MM.1S (cell line): Measurements from ENCODE around the gene RERE.

ENCODE experiments used
- DNase-seq: peaks from one replicate; pipeline ENCODE4 v3.0.0-alpha.2; 2015
- H2AFZ ChIP-seq: fragments of 300-600 bp; sonication (generic); 2 replicates; pipeline ENCODE4 v1.6.0; 2016; ENCODE audit warnings: antibody characterized with exemption, low read length
- H3F3A ChIP-seq: fragments of 300-600 bp; sonication (generic); 2 replicates; pipeline ENCODE4 v1.6.1; 2016; ENCODE audit warnings: mild to moderate bottlenecking, antibody characterized with exemption, low read length, moderate library complexity, mixed read lengths; ENCODE audit not compliant: insufficient read depth
- H3K27ac ChIP-seq: fragments of 300-600 bp; sonication (generic); 2 replicates; pipeline ENCODE4 v1.5.1; 2016; ENCODE audit warnings: mild to moderate bottlenecking, low read length
- H3K27me3 ChIP-seq: fragments of 300-600 bp; sonication (generic); replicated peaks from 2 replicates; pipeline ENCODE4 v1.6.0; 2016; ENCODE audit warnings: low read length; ENCODE audit not compliant: insufficient read depth
- H3K36me3 ChIP-seq: fragments of 300-600 bp; sonication (generic); replicated peaks from 2 replicates; pipeline ENCODE4 v1.6.1; 2016; ENCODE audit warnings: mild to moderate bottlenecking, low read length, mixed read lengths; ENCODE audit not compliant: insufficient read depth
- H3K4me1 ChIP-seq: fragments of 300-600 bp; sonication (generic); 2 replicates; pipeline ENCODE4 v1.6.1; 2016; ENCODE audit warnings: low read length, mixed read lengths
- H3K4me2 ChIP-seq: fragments of 300-600 bp; sonication (generic); 2 replicates; pipeline ENCODE4 v1.6.0; 2016; ENCODE audit warnings: low read depth, low read length
- H3K4me3 ChIP-seq: fragments of 300-600 bp; sonication (generic); 2 replicates; pipeline ENCODE4 v1.5.1; 2016; ENCODE audit warnings: low read length, mixed read lengths
- H3K79me2 ChIP-seq: fragments of 300-600 bp; sonication (generic); 2 replicates; pipeline ENCODE4 v1.6.1; 2016; ENCODE audit warnings: mixed run types, low read length, mixed read lengths
- H3K9ac ChIP-seq: fragments of 300-600 bp; sonication (generic); 2 replicates; pipeline ENCODE4 v1.6.1; 2016; ENCODE audit warnings: low read length, mixed read lengths
- H3K9me2 ChIP-seq: fragments of 300-600 bp; sonication (generic); replicated peaks from 2 replicates; pipeline ENCODE4 v1.6.1; 2016; ENCODE audit warnings: mild to moderate bottlenecking, low read length, mixed read lengths; ENCODE audit not compliant: insufficient read depth
- H3K9me3 ChIP-seq: fragments of 300-600 bp; sonication (generic); replicated peaks from 2 replicates; pipeline ENCODE4 v1.6.1; 2016; ENCODE audit warnings: mild to moderate bottlenecking, low read length, mixed read lengths; ENCODE audit not compliant: insufficient read depth
- H4K20me1 ChIP-seq: fragments of 300-600 bp; sonication (generic); 2 replicates; pipeline ENCODE4 v1.6.1; 2016; ENCODE audit warnings: mild to moderate bottlenecking, low read length, moderate library complexity, mixed read lengths; ENCODE audit not compliant: insufficient read depth
- EZH2 ChIP-seq: fragments of 300-600 bp; sonication (generic); optimal IDR thresholded peaks from 2 replicates; pipeline ENCODE3; 2017; ENCODE audit warnings: low read depth, mild to moderate bottlenecking, antibody characterized with exemption, low read length, mixed read lengths
- EZH2phosphoT487 ChIP-seq: fragments of 300-600 bp; sonication (generic); IDR thresholded peaks from 2 replicates; pipeline ENCODE4 v1.6.1; 2018; ENCODE audit warnings: antibody characterized with exemption, low read length
- TF ChIP-seq, protein P1 (sequence below): fragments of 300-600 bp; sonication (generic); IDR thresholded peaks from 2 replicates; pipeline ENCODE4 v1.5.1; 2016; ENCODE audit warnings: antibody characterized with exemption, low read length, mixed read lengths

RERE gene

DNA sequence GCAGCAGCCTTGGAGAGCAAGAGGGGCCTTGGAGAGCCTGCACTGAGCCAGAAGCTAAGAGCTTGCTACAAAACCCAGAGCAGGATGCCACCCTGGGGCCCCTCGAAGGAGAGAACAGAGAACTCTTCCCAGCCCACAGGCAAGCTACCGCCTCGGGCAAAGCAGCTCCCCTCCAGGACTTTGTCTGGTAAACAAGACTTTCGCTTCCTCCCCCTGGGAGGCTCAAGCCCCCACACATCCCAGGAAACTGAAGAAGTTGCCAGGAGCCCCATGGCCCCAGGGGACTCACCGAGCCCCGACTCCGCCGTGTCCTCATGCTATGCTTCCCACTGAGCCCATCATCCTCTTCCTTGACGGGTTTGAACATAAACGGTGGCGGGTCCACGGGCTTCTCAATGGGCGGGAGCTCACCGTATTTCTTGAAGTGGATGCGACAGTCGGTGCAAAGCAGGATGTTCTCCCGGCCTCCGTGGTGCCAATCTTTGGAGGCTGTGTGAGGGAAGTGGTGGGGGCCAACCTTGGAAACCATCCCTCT is 453.6 kb downstream of the RERE start:
- no peak for DNase-seq
- no peaks in the 10 kb centered on the region for H3K27me3 ChIP-seq
- no peak for TF ChIP-seq EZH2
- no peak for TF ChIP-seq EZH2phosphoT487
- TF ChIP-seq, protein P1, sequence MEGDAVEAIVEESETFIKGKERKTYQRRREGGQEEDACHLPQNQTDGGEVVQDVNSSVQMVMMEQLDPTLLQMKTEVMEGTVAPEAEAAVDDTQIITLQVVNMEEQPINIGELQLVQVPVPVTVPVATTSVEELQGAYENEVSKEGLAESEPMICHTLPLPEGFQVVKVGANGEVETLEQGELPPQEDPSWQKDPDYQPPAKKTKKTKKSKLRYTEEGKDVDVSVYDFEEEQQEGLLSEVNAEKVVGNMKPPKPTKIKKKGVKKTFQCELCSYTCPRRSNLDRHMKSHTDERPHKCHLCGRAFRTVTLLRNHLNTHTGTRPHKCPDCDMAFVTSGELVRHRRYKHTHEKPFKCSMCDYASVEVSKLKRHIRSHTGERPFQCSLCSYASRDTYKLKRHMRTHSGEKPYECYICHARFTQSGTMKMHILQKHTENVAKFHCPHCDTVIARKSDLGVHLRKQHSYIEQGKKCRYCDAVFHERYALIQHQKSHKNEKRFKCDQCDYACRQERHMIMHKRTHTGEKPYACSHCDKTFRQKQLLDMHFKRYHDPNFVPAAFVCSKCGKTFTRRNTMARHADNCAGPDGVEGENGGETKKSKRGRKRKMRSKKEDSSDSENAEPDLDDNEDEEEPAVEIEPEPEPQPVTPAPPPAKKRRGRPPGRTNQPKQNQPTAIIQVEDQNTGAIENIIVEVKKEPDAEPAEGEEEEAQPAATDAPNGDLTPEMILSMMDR = no peak
- H3K27ac ChIP-seq = no peak overlapping the region
- H3K9ac ChIP-seq = no peak overlapping the region
- no peaks in the 10 kb centered on the region for H3K79me2 ChIP-seq
- H3K4me1 ChIP-seq = no peaks in the 10 kb centered on the region
- H3K9me3 ChIP-seq = no peaks in the 10 kb centered on the region
- no peaks in the 10 kb centered on the region for H3K9me2 ChIP-seq
- H3F3A ChIP-seq = no peaks in the 10 kb centered on the region
- H4K20me1 ChIP-seq = no peaks in the 10 kb centered on the region
- H3K4me3 ChIP-seq = no peak overlapping the region
- no peaks in the 10 kb centered on the region for H3K36me3 ChIP-seq
- no peak overlapping the region for H2AFZ ChIP-seq
- H3K4me2 ChIP-seq = no peak overlapping the region

- DNase-seq = no peak
- Histone ChIP-seq H3K79me2 (no peaks in the 10 kb centered on the region), H3K4me3 (no peak overlapping the region), H3K27me3 (no peaks in the 10 kb centered on the region), H3F3A (no peaks in the 10 kb centered on the region), H3K9me2 (no peaks in the 10 kb centered on the region), H3K4me1 (no peaks in the 10 kb centered on the region), H3K9me3 (no peaks in the 10 kb centered on the region), H3K27ac (no peak overlapping the region), H3K36me3 (no peaks in the 10 kb centered on the region), H4K20me1 (no peaks in the 10 kb centered on the region), H2AFZ (no peak overlapping the region), H3K9ac (no peak overlapping the region), H3K4me2 (no peak overlapping the region)
- TF ChIP-seq, protein P1 = no peak
- TF ChIP-seq EZH2 (no peak), EZH2phosphoT487 (no peak)
These were observed 454.2 kb downstream of the RERE start for GRCh38 chr1:8363186-8363766.

DNA sequence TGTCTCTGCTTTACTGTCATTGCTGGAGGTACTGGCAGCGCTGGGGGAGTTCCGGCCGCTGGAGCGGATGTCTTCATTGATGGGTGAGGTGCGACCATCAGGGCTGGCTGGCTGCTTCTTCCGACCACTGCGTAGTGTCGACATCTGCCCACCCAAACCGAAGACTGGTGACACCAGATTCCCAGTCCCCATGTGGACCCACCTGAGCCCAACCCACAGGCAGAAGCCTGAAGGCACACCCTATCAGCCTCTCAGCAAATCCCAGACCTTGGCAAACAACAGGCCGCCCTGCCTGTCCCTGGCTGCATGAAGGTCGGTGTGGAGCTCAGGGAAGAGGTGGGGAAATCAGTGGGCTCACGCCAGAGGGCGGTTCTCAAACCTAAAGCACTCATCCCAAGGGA is 454.7 kb downstream of the RERE start:
- no peak overlapping the region for H3K4me3 ChIP-seq
- H3K4me2 ChIP-seq = no peak overlapping the region
- no peaks in the 10 kb centered on the region for H3K4me1 ChIP-seq
- TF ChIP-seq, protein P1 = no peak
- no peak for TF ChIP-seq EZH2
- no peak for TF ChIP-seq EZH2phosphoT487
- H3K9me3 ChIP-seq = no peaks in the 10 kb centered on the region
- no peaks in the 10 kb centered on the region for H4K20me1 ChIP-seq
- no peaks in the 10 kb centered on the region for H3F3A ChIP-seq
- DNase-seq = no peak
- H3K36me3 ChIP-seq = no peaks in the 10 kb centered on the region
- no peaks in the 10 kb centered on the region for H3K27me3 ChIP-seq
- H3K79me2 ChIP-seq = no peaks in the 10 kb centered on the region
- H2AFZ ChIP-seq = no peak overlapping the region
- no peak overlapping the region for H3K9ac ChIP-seq
- H3K9me2 ChIP-seq = no peaks in the 10 kb centered on the region
- no peak overlapping the region for H3K27ac ChIP-seq
